Uterus (tissue), 4 donors: ENCODE data around the gene FRRS1. TPM values are rescaled to one million over a fixed set of nuclear protein-coding genes. Genes with fewer than 3 reads are reported as not detected.

Experiments
- DNase-seq, 2 donors: peaks; one replicate each; pipeline ENCODE4 v3.0.0-alpha.2; 2019 to 2020
- H3K27ac ChIP-seq, 2 donors: fragments of 200-600 bp; sonication (generic); 1 replicate in 1 of 2; 2 replicates in 1 of 2; pipeline ENCODE4 v1.5.1; 2016 to 2018
- H3K27me3 ChIP-seq, 2 donors: fragments of 200-600 bp; sonication (generic); one replicate each; pipeline ENCODE4 v1.5.1; 2018 to 2019; ENCODE audit warnings: control low read depth in 1 of 2
- H3K36me3 ChIP-seq, 2 donors: fragments of 200-600 bp; sonication (generic); one replicate each; pipeline ENCODE4 v1.5.1; 2019; ENCODE audit warnings: control low read depth in 1 of 2
- H3K4me1 ChIP-seq, 2 donors: fragments of 200-600 bp; sonication (generic); one replicate each; pipeline ENCODE4 v1.5.1; 2018 to 2019; ENCODE audit warnings: control low read depth in 1 of 2
- H3K4me3 ChIP-seq, 2 donors: fragments of 200-600 bp; sonication (generic); 1 replicate in 1 of 2; 2 replicates in 1 of 2; pipeline ENCODE4 v1.5.1; 2018 to 2019; ENCODE audit warnings: mild to moderate bottlenecking in 1 of 2
- H3K9me3 ChIP-seq, 2 donors: fragments of 200-600 bp; sonication (generic); one replicate each; pipeline ENCODE4 v1.5.1; 2019; ENCODE audit warnings: control low read depth in 1 of 2
- POLR2A ChIP-seq, 2 donors: fragments of 450-650 bp; IDR thresholded peaks; one replicate each; pipeline ENCODE4 v1.6.1; 2016; ENCODE audit warnings: antibody characterized with exemption in 2 of 2, mild to moderate bottlenecking in 1 of 2, moderate library complexity in 1 of 2
- intact Hi-C: fragments of 100-400 bp; cut with DNase I; formaldehyde crosslinking; loops from one replicate; pipeline ENCODE4 v1.15.1; 2023; ENCODE audit warnings: low total_unique reads
- total RNA-seq, 4 donors: library from RNA; depleted of rRNA in 3 of 4; stranded (reverse); fragments of >200 nt in 3 of 4; gene quantifications; one replicate each; pipeline versions ENCODE4 v1.1.0 to v1.2.4, GENCODE V29; 2014 to 2023
- TF ChIP-seq, protein P1 (sequence below), 4 experiments: fragments of 200-600 bp in 2 of 4; fragments of 450-650 bp in 2 of 4; sonication (generic) in 2 of 4; IDR thresholded peaks; one replicate each; pipeline ENCODE4 v1.5.1; 2016 to 2019; ENCODE audit warnings: antibody characterized with exemption in 4 of 4, mild to moderate bottlenecking in 2 of 4, moderate library complexity in 1 of 4
- donor health status: DM: yes; HTN: yes; CAD: no.

Gene FRRS1
- total RNA-seq, 4 donors from 2014 or later: 0.51 to 28.6 (median 14.5) TPM

DNA sequence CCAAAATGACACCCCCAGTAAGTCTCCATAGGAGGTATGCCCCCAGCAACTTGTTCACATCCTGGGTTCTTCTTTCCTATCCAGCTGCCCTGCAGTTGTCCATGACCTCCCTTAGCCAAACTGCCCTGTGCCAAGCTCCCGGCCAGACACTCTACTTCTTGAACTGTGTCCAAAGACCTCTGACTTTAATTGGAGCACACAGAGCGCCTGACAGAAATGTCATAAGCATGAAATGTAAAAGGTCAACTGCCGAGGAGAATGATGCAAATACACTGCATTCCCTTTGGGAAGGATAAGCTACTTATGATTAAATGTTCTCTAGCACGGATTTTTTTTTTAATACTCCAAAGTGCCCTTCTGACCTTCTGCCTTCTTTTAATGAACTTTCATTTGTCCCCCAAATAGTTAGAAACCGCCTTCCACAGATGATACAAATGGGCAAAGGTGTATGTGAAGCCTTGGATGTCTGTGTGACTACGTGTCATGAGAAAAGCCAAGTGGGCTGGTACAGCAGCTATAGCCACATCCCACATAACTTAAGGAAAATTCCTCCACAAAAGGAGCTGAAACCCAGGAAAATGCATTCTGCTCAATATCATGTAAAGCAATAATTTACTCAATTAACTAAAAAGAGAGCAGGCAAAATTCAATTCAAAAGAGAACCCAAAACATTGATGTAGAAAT lies 93.8 kb downstream of the FRRS1 start:
- Histone ChIP-seq H3K27ac (peak overlapping the region; percentile 33 to 35), H3K27me3 (no peaks in the 10 kb centered on the region), H3K4me1 (peaks cover 0 to 4% of the 10 kb centered on the region in 2 donors), H3K4me3 (no peak overlapping the region), H3K9me3 (no peaks in the 10 kb centered on the region), H3K36me3 (no peaks in the 10 kb centered on the region)
- no peak for DNase-seq
- TF ChIP-seq, protein P1, sequence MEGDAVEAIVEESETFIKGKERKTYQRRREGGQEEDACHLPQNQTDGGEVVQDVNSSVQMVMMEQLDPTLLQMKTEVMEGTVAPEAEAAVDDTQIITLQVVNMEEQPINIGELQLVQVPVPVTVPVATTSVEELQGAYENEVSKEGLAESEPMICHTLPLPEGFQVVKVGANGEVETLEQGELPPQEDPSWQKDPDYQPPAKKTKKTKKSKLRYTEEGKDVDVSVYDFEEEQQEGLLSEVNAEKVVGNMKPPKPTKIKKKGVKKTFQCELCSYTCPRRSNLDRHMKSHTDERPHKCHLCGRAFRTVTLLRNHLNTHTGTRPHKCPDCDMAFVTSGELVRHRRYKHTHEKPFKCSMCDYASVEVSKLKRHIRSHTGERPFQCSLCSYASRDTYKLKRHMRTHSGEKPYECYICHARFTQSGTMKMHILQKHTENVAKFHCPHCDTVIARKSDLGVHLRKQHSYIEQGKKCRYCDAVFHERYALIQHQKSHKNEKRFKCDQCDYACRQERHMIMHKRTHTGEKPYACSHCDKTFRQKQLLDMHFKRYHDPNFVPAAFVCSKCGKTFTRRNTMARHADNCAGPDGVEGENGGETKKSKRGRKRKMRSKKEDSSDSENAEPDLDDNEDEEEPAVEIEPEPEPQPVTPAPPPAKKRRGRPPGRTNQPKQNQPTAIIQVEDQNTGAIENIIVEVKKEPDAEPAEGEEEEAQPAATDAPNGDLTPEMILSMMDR (IDR thresholded peaks at IDR 0.05): no peak
- no peak for TF ChIP-seq POLR2A (IDR thresholded peaks at IDR 0.05)
- intact Hi-C loops: no loop called here

DNA sequence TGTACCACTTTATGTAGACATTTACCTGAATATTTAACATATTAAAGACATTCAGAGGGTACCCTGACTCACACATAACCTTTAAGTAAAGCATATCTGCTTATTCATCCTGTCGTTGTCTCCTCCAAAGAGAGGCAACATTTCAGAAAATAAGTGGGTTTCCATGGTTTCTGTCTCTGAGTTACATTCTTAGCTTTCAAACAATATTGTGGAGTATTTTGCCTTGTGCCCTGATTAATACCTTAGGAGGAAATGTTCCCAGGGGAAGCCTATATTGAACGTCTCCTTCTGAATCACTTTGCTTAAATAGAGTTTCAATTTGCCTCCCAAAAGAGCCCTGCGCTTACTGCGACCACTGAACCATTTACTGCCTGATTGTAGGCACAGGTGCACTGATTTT lies 94.4 kb downstream of the FRRS1 start:
- Histone ChIP-seq H3K4me3 (no peak overlapping the region), H3K36me3 (no peaks in the 10 kb centered on the region), H3K4me1 (peaks cover 0 to 4% of the 10 kb centered on the region in 2 donors), H3K27ac (peak overlapping the region; percentile 33 to 35), H3K9me3 (no peaks in the 10 kb centered on the region), H3K27me3 (no peaks in the 10 kb centered on the region)
- DNase-seq: no peak
- no peak for TF ChIP-seq POLR2A (IDR thresholded peaks at IDR 0.05)
- TF ChIP-seq, protein P1 (IDR thresholded peaks at IDR 0.05): no peak
- intact Hi-C loops: no loop called here

DNA sequence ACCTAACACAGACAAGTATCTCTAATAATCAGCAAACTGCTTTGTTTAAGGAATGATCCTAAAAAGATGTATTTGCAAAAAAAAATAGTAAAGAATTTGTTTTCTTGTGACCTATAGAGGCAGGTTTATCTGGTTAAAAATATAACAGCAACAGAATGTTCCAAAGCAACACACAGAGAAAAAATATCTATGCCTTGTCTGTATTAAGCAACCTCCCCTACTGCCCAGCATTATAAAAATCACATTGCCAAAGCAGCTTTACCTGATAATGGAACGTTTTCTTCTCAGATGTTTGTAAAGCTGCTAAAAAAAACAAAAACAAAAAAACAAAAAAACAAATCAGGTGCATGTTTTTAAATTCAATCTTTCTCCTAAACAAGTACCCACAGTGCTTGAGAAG lies 95.9 kb downstream of the FRRS1 start:
- Histone ChIP-seq H3K4me1 (peaks cover 0 to 4% of the 10 kb centered on the region in 2 donors), H3K27ac (peak overlapping the region in 1 of 2 donors; percentile 4), H3K9me3 (no peaks in the 10 kb centered on the region), H3K4me3 (no peak overlapping the region), H3K36me3 (no peaks in the 10 kb centered on the region), H3K27me3 (no peaks in the 10 kb centered on the region)
- no peak for DNase-seq
- intact Hi-C loops: no loop called here
- TF ChIP-seq POLR2A (IDR thresholded peaks at IDR 0.05): no peak
- TF ChIP-seq, protein P1 (IDR thresholded peaks at IDR 0.05): no peak

DNA sequence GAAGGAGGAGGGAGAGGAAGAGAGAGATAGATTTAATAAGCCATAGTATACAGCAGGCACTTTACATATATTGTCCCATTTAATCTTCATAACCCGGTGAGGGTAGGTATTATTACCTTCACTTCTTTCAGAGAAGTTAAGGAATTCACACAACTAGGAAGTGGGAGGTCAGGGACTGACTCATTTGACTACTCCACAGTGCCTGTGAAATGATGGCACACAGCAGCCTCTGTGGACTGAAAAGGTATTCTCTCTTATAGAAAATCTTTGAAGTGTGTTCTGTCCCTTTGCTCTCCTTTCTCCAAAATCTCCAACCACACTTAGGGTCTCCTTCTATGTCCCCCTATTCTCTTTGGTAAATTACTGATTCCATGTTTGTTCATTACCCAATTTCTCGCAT lies 96.6 kb downstream of the FRRS1 start:
- H3K36me3 ChIP-seq: no peaks in the 10 kb centered on the region
- H3K9me3 ChIP-seq: no peaks in the 10 kb centered on the region
- TF ChIP-seq, protein P1 (IDR thresholded peaks at IDR 0.05): no peak
- no peak for TF ChIP-seq POLR2A (IDR thresholded peaks at IDR 0.05)
- peaks cover 0 to 4% of the 10 kb centered on the region in 2 donors for H3K4me1 ChIP-seq
- DNase-seq: no peak
- intact Hi-C loops: no loop called here
- no peaks in the 10 kb centered on the region for H3K27me3 ChIP-seq
- H3K27ac ChIP-seq: peak overlapping the region in 1 of 2 donors; percentile 4
- no peak overlapping the region for H3K4me3 ChIP-seq

DNA sequence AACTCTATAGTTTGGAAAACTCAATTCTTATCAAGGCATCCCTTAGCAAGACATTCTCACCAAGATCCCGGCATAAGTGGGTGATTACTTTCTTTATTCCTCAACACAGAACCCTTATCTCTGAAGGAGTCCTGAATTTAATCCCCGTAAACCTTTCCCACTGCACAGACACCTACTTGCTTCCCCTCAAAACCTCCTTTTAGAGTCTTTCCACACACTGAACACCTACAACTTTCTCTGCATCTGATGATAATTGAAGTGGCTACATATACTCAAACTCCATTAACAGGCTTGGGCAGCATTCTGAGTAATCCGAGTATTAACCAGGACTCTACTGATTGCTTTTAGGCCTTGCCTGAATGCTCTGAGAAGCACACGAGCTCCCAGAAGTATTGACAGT lies 97.1 kb downstream of the FRRS1 start:
- no peak overlapping the region for H3K4me3 ChIP-seq
- no peaks in the 10 kb centered on the region for H3K36me3 ChIP-seq
- TF ChIP-seq, protein P1 (IDR thresholded peaks at IDR 0.05): no peak
- TF ChIP-seq POLR2A (IDR thresholded peaks at IDR 0.05): no peak
- intact Hi-C loops: no loop called here
- peak overlapping the region in 1 of 2 donors; percentile 4 for H3K27ac ChIP-seq
- no peaks in the 10 kb centered on the region for H3K27me3 ChIP-seq
- H3K9me3 ChIP-seq: no peaks in the 10 kb centered on the region
- DNase-seq: no peak
- H3K4me1 ChIP-seq: peaks cover 0 to 4% of the 10 kb centered on the region in 2 donors
